ENCODE measurements around the gene ACLY.

Gene ACLY

DNA sequence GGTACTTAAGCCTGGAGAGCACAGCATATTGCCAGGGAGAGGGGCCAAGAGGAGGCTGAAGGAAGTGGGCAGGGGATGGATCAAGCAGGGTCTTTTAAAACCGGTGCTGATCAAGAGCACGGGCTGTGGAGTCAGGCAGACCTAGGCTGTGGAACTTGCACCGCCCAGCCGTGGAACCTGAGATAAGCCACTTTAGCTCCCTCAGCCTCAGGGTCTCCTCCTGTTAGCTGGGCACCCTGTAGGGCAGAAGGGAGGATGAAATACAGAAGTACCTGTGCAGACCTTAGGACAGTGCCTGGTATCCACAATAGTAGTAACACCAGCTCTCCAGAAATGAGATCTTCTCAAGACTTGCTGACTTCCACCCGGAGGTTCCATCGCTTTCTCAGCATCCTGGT, 20.9 kb upstream of the ACLY start:
- CTCF ChIA-PET: no interaction called here
- POLR2A ChIA-PET: interaction anchor here (1.0 to 2.9 kb wide), 2 partner anchors 9 to 21 kb away, joined by 5 to 13 read pairs; partner anchors contain the start of genes ACLY and ODAD4
- no peaks in the 10 kb centered on the region for H3K9me3 ChIP-seq (ENCODE audit: control insufficient read depth, insufficient read depth, low read depth, low read length)
- H3K27ac ChIP-seq (ENCODE audit: extremely low read depth, low read depth, low read length): no peak overlapping the region
- H3K4me1 ChIP-seq (ENCODE audit: control insufficient read depth, insufficient read depth, low read length): no peaks in the 10 kb centered on the region
- TF ChIP-seq ZNF660 (tag by site-specific recombination; IDR thresholded peaks at IDR 0.05) (no peak), ZNF549 (tag by site-specific recombination; IDR thresholded peaks at IDR 0.05) (no peak), ZNF394 (tag by site-specific recombination; IDR thresholded peaks at IDR 0.05; ENCODE audit: borderline replicate concordance) (no peak), ZNF239 (tag by site-specific recombination; IDR thresholded peaks at IDR 0.05) (no peak), GLIS1 (tag by site-specific recombination; IDR thresholded peaks at IDR 0.05) (no peak), ZNF585B (tag by site-specific recombination; IDR thresholded peaks at IDR 0.05) (no peak), ZNF48 (tag by site-specific recombination; IDR thresholded peaks at IDR 0.05) (no peak), ZNF501 (tag by site-specific recombination; IDR thresholded peaks at IDR 0.05) (no peak), GLI2 (tag by site-specific recombination; IDR thresholded peaks at IDR 0.05; ENCODE audit: borderline replicate concordance, low read depth) (no peak), PRDM10 (tag by site-specific recombination; IDR thresholded peaks at IDR 0.05) (no peak), ZSCAN4 (tag by site-specific recombination; IDR thresholded peaks at IDR 0.05) (no peak), ZBTB10 (tag by site-specific recombination; IDR thresholded peaks at IDR 0.05) (no peak), MYNN (tag by site-specific recombination; IDR thresholded peaks at IDR 0.05; ENCODE audit: borderline replicate concordance) (no peak), IKZF3 (tag by site-specific recombination; IDR thresholded peaks at IDR 0.05) (no peak)
- TF ChIP-seq, protein P1, sequence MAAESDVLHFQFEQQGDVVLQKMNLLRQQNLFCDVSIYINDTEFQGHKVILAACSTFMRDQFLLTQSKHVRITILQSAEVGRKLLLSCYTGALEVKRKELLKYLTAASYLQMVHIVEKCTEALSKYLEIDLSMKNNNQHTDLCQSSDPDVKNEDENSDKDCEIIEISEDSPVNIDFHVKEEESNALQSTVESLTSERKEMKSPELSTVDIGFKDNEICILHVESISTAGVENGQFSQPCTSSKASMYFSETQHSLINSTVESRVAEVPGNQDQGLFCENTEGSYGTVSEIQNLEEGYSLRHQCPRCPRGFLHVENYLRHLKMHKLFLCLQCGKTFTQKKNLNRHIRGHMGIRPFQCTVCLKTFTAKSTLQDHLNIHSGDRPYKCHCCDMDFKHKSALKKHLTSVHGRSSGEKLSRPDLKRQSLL (tag by site-specific recombination; IDR thresholded peaks at IDR 0.05): no peak
- TF ChIP-seq, protein P2, sequence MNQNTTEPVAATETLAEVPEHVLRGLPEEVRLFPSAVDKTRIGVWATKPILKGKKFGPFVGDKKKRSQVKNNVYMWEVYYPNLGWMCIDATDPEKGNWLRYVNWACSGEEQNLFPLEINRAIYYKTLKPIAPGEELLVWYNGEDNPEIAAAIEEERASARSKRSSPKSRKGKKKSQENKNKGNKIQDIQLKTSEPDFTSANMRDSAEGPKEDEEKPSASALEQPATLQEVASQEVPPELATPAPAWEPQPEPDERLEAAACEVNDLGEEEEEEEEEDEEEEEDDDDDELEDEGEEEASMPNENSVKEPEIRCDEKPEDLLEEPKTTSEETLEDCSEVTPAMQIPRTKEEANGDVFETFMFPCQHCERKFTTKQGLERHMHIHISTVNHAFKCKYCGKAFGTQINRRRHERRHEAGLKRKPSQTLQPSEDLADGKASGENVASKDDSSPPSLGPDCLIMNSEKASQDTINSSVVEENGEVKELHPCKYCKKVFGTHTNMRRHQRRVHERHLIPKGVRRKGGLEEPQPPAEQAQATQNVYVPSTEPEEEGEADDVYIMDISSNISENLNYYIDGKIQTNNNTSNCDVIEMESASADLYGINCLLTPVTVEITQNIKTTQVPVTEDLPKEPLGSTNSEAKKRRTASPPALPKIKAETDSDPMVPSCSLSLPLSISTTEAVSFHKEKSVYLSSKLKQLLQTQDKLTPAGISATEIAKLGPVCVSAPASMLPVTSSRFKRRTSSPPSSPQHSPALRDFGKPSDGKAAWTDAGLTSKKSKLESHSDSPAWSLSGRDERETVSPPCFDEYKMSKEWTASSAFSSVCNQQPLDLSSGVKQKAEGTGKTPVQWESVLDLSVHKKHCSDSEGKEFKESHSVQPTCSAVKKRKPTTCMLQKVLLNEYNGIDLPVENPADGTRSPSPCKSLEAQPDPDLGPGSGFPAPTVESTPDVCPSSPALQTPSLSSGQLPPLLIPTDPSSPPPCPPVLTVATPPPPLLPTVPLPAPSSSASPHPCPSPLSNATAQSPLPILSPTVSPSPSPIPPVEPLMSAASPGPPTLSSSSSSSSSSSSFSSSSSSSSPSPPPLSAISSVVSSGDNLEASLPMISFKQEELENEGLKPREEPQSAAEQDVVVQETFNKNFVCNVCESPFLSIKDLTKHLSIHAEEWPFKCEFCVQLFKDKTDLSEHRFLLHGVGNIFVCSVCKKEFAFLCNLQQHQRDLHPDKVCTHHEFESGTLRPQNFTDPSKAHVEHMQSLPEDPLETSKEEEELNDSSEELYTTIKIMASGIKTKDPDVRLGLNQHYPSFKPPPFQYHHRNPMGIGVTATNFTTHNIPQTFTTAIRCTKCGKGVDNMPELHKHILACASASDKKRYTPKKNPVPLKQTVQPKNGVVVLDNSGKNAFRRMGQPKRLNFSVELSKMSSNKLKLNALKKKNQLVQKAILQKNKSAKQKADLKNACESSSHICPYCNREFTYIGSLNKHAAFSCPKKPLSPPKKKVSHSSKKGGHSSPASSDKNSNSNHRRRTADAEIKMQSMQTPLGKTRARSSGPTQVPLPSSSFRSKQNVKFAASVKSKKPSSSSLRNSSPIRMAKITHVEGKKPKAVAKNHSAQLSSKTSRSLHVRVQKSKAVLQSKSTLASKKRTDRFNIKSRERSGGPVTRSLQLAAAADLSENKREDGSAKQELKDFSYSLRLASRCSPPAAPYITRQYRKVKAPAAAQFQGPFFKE (tag by site-specific recombination; IDR thresholded peaks at IDR 0.05; ENCODE audit: borderline replicate concordance): no peak
- H3K36me3 ChIP-seq (ENCODE audit: control insufficient read depth in 2 of 2, insufficient read depth in 1 of 2, low read length in 2 of 2): peaks cover 0 to 30% of the 10 kb centered on the region in 2 experiments; a peak in 1 of 3 replicates
- H3K4me3 ChIP-seq (ENCODE audit: low read depth, low read length): no peak overlapping the region

Data from HEK293 (cell line).